Left ventricle myocardium inferior (tissue), 1 donor: Measurements from ENCODE around the gene POU2F1. TPM values are rescaled to one million over a fixed set of nuclear protein-coding genes. Genes with fewer than 3 reads are reported as not detected.

Experiments
- DNase-seq: peaks from one replicate; pipeline ENCODE4 v3.0.0-alpha.2; 2020
- H3K27ac ChIP-seq: fragments of 200-600 bp; replicated peaks from 2 replicates; pipeline ENCODE4 v1.8.0; 2021
- H3K27me3 ChIP-seq: fragments of 200-600 bp; 2 replicates; pipeline ENCODE4 v1.8.0; 2021; ENCODE audit warnings: low read depth
- H3K36me3 ChIP-seq: fragments of 200-600 bp; 2 replicates; pipeline ENCODE4 v1.8.0; 2021
- H3K4me1 ChIP-seq: fragments of 200-600 bp; 2 replicates; pipeline ENCODE4 v1.8.0; 2021
- H3K4me3 ChIP-seq: fragments of 200-600 bp; 2 replicates; pipeline ENCODE4 v1.8.0; 2021; ENCODE audit warnings: mild to moderate bottlenecking, moderate library complexity
- H3K9me3 ChIP-seq: fragments of 200-600 bp; replicated peaks from 2 replicates; pipeline ENCODE4 v1.8.0; 2021
- intact Hi-C: fragments of 100-400 bp; cut with micrococcal nuclease; formaldehyde crosslinking; loops from one replicate; pipeline ENCODE4 v1.11.0; 2022
- total RNA-seq: library from RNA; stranded (reverse); fragmentation: NEBNext Ultra II Directional; extraction: Animal tissue kit (Norgen Biotek cat#: 25700); gene quantifications from one replicate; pipeline ENCODE4 v1.2.1, GENCODE V29; 2021
- TF ChIP-seq, protein P1 (sequence below): fragments of 200-600 bp; IDR thresholded peaks from 2 replicates; pipeline ENCODE4 v1.8.0; 2021; ENCODE audit warnings: antibody characterized with exemption, mild to moderate bottlenecking, borderline replicate concordance
- donor health status: DM: no; HTN: yes; CAD: no; lungs with severe emphysema.

POU2F1 gene
- total RNA-seq, 1 donor from 2014 or later = 7.5 TPM

DNA sequence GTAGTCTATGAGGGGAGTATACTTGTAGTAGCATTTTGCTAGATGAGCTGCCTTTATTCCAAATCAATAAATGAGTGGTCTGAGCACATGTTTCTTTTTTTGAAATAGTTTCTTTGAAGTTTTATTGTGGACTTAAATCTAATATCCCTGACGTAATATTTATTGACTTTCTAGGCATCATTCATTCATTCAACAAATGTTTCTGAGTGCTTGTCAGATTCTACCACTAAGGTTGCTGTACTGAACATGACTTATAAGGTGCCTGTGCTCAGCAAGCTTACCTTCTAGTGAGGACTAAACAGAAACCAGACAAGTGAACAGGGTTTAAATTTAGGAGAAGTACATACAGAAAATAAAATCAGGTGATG is 68.4 kb downstream of the POU2F1 start:
- TF ChIP-seq, protein P1, sequence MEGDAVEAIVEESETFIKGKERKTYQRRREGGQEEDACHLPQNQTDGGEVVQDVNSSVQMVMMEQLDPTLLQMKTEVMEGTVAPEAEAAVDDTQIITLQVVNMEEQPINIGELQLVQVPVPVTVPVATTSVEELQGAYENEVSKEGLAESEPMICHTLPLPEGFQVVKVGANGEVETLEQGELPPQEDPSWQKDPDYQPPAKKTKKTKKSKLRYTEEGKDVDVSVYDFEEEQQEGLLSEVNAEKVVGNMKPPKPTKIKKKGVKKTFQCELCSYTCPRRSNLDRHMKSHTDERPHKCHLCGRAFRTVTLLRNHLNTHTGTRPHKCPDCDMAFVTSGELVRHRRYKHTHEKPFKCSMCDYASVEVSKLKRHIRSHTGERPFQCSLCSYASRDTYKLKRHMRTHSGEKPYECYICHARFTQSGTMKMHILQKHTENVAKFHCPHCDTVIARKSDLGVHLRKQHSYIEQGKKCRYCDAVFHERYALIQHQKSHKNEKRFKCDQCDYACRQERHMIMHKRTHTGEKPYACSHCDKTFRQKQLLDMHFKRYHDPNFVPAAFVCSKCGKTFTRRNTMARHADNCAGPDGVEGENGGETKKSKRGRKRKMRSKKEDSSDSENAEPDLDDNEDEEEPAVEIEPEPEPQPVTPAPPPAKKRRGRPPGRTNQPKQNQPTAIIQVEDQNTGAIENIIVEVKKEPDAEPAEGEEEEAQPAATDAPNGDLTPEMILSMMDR = no peak
- intact Hi-C loops = no loop called here

DNA sequence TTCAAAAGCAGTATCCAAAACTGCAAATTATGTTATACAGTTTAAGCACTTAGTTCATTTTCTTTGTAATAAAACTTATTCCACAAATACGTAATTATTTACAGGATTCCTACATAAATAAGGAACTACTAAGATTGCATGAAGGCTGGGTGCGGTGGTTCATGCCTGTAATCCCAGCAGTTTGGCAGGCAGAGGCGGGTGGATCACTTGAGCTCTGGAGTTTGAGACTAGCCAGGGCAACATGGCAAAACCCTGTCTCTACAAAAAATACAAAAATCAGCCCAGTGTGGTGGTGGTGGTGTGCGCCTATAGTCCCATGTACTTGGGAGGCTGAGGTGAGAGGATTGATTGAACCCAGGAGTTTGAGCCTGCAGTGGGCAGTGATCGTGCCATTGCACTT is 69.3 kb downstream of the POU2F1 start:
- Histone ChIP-seq H3K27ac (no peak overlapping the region), H3K27me3 (no peaks in the 10 kb centered on the region), H3K4me3 (no peak overlapping the region), H3K36me3 (no peaks in the 10 kb centered on the region), H3K4me1 (peaks cover 37% of the 10 kb centered on the region), H3K9me3 (no peaks in the 10 kb centered on the region)
- intact Hi-C loops = no loop called here
- TF ChIP-seq, protein P1 = no peak
- DNase-seq = no peak

More for the DNA sequence above, 68.4 kb downstream of the POU2F1 start:
- DNase-seq = no peak
- Histone ChIP-seq H3K27me3 (no peaks in the 10 kb centered on the region), H3K9me3 (no peaks in the 10 kb centered on the region), H3K27ac (no peak overlapping the region), H3K4me1 (peaks cover 37% of the 10 kb centered on the region), H3K36me3 (no peaks in the 10 kb centered on the region), H3K4me3 (no peak overlapping the region)

DNA sequence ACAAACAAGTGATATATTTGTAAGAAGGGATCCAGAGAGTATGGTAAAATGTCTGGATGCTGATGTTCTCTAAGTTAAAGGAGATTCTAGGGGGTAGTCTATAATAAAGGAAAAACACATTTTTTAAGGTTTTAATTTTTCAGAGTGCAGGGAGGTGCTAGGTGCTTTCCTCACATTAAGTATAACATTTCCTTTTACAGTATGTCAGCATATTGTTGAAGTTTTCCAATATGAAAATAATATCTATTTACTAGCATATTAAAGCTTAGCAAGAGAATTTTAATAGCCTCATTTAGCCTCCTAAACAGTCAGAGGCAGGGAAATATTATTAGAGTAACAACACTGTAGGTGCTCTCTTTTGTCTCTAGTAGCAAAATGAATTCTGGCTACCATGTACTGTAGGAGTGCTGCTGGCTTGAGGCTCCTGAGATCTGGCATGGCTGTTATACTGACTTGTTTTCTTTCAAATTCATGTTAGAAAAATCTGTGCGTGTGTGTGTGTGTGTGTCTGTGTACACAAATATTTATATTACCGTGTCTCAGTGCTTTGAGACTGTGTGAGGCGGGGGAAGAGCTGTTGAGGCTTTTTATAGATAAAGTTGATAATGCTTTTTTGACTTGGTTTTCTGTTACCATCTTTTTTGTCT is 71.0 kb downstream of the POU2F1 start:
- intact Hi-C loops = no loop called here
- H3K4me1 ChIP-seq = peaks cover 37% of the 10 kb centered on the region
- no peaks in the 10 kb centered on the region for H3K36me3 ChIP-seq
- no peak overlapping the region for H3K27ac ChIP-seq
- DNase-seq = no peak
- H3K4me3 ChIP-seq = no peak overlapping the region
- TF ChIP-seq, protein P1 = no peak
- H3K27me3 ChIP-seq = no peaks in the 10 kb centered on the region
- H3K9me3 ChIP-seq = no peaks in the 10 kb centered on the region

DNA sequence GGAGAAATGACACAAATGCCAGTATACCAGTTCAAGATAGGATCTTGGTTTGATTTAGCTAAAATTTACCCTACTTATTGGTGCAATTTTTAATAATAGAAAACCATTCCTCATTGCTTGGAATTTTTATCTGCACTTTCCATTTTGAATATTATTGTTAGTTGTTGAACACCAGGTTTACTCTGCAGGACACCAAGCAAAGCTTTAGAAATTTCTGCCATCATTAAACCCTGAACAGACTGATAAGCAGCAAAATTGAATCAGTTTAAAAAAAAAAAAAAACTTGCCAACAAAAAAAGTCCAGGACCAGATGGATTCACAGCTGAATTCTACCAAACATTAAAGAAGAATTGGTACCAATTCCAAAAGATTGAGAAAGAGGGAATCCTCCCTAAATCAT is 71.5 kb downstream of the POU2F1 start:
- DNase-seq = no peak
- intact Hi-C loops = no loop called here
- TF ChIP-seq, protein P1 = no peak

DNA sequence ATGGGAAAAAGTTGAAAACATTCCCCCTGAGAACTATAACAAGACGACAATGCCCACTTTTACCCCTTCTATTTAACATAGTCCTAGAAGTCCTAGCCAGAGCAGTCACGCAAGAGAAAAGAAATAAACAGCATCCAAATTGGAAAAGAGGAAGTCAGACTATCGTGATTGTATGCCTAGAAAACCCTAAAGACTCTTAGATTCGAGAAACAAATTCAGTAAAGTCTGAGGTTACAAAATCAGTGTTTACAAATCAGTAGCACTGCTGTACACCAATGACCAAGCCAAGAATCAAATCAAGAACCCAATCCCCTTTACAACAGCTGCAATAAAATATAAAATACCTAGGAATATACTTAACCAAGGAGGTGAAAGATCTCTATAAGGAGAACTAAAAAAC is 72.4 kb downstream of the POU2F1 start:
- intact Hi-C loops = no loop called here
- DNase-seq = no peak
- Histone ChIP-seq H3K27ac (no peak overlapping the region), H3K4me3 (no peak overlapping the region), H3K4me1 (peaks cover 42% of the 10 kb centered on the region), H3K36me3 (no peaks in the 10 kb centered on the region), H3K27me3 (no peaks in the 10 kb centered on the region), H3K9me3 (no peaks in the 10 kb centered on the region)
- TF ChIP-seq, protein P1 = no peak

More for the DNA sequence above, 71.5 kb downstream of the POU2F1 start:
- Histone ChIP-seq H3K27me3 (no peaks in the 10 kb centered on the region), H3K27ac (no peak overlapping the region), H3K9me3 (no peaks in the 10 kb centered on the region), H3K4me1 (peaks cover 37% of the 10 kb centered on the region), H3K36me3 (no peaks in the 10 kb centered on the region), H3K4me3 (no peak overlapping the region)
